OCI-LY7 (cell line): ENCODE measurements around the gene ACP4.

Source experiments
- EZH2phosphoT487 ChIP-seq: fragments of 200-600 bp; sonication (generic); IDR thresholded peaks from 2 replicates; pipeline ENCODE4 v1.6.1; 2018; ENCODE audit warnings: low read depth, borderline replicate concordance, mild to moderate bottlenecking, mixed run types, antibody characterized with exemption, low read length, moderate library complexity, mixed read lengths
- TF ChIP-seq, protein P1 (sequence below): fragments of 200-600 bp; sonication (generic); conservative IDR thresholded peaks from 2 replicates; pipeline ENCODE4 v1.5.1; 2014; ENCODE audit warnings: mild to moderate bottlenecking, antibody characterized with exemption, low read length, moderate library complexity, mixed read lengths

DNA sequence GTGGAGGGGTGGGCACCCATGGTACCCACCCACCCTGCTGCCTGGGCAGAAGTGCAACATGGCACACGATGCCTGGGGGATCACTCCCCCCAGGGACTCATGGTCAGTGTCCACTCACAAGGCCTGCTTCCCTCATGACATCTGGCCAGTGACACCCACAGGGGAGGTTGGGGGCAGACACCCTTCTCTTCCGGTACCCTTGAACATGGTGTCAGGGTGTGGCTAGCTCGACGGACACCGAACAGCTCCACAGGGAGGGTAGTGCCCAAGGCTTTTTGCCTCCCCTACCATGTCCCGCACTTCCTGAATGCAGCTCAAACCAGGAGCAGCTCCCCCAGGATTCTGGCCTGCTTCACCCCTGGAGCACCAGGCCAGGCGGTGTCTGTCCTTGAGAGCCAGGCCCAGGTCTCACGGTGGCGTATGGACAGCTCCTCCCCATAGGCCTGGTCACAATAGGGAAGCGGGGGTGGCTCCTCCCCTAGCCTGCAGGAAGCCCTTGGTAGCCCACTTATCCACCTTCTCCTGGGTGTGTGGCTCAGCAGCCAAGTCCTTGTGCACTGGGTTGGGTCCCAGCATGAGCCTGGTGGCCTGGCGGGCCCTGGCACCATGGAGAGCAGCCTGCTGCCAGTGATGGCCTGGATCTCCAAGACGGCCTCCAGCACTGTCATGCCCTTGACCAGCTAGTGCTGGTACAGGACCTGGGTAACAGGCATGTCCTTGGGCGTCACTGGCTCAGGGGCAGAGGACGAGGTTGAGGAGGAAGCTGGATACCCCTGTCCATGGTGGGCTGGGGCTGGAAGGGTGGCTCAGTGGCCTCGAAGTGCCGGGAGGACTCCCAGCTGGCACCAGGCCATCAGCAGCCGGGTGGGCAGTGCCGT is 7.8 kb downstream of the ACP4 start:
- TF ChIP-seq, protein P1, sequence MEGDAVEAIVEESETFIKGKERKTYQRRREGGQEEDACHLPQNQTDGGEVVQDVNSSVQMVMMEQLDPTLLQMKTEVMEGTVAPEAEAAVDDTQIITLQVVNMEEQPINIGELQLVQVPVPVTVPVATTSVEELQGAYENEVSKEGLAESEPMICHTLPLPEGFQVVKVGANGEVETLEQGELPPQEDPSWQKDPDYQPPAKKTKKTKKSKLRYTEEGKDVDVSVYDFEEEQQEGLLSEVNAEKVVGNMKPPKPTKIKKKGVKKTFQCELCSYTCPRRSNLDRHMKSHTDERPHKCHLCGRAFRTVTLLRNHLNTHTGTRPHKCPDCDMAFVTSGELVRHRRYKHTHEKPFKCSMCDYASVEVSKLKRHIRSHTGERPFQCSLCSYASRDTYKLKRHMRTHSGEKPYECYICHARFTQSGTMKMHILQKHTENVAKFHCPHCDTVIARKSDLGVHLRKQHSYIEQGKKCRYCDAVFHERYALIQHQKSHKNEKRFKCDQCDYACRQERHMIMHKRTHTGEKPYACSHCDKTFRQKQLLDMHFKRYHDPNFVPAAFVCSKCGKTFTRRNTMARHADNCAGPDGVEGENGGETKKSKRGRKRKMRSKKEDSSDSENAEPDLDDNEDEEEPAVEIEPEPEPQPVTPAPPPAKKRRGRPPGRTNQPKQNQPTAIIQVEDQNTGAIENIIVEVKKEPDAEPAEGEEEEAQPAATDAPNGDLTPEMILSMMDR, result no peak
- TF ChIP-seq EZH2phosphoT487, result no peak
